DOHH2 (cell line): ENCODE measurements around the gene TBR1.

ENCODE experiments used
- H3F3A ChIP-seq: fragments of 200-600 bp; sonication (generic), shearing (Covaris generic); 2 replicates; pipeline ENCODE4 v1.6.0; 2016; ENCODE audit warnings: antibody characterized with exemption, mild to moderate bottlenecking; ENCODE audit not compliant: control insufficient read depth, insufficient read depth
- H3K27ac ChIP-seq: fragments of 200-600 bp; sonication (generic); 2 replicates; pipeline ENCODE4 v1.5.1; 2014; ENCODE audit warnings: low read depth, mild to moderate bottlenecking, low read length, moderate library complexity
- H3K27me3 ChIP-seq: fragments of 200-600 bp; sonication (generic); 2 replicates; pipeline ENCODE4 v1.6.1; 2014; ENCODE audit warnings: mild to moderate bottlenecking, low read length, mixed read lengths; ENCODE audit not compliant: control insufficient read depth
- H3K36me3 ChIP-seq: fragments of 200-600 bp; sonication (generic); 2 replicates; pipeline ENCODE4 v1.6.1; 2014; ENCODE audit warnings: mild to moderate bottlenecking, low read length, moderate library complexity, mixed read lengths; ENCODE audit not compliant: control insufficient read depth
- H3K4me1 ChIP-seq: fragments of 200-600 bp; sonication (generic); 2 replicates; pipeline ENCODE4 v1.6.1; 2014; ENCODE audit warnings: mild to moderate bottlenecking, low read length, mixed read lengths; ENCODE audit not compliant: control insufficient read depth
- H3K4me2 ChIP-seq: fragments of 200-600 bp; sonication (generic); 2 replicates; pipeline ENCODE4 v1.6.0; 2014; ENCODE audit warnings: mild to moderate bottlenecking, low read length, moderate library complexity
- H3K4me3 ChIP-seq: fragments of 200-600 bp; sonication (generic); 2 replicates; pipeline ENCODE4 v1.5.1; 2014; ENCODE audit warnings: mild to moderate bottlenecking, low read length, mixed read lengths
- H3K79me2 ChIP-seq: fragments of 200-600 bp; sonication (generic); 2 replicates; pipeline ENCODE4 v1.6.1; 2014; ENCODE audit warnings: mild to moderate bottlenecking, low read length, mixed read lengths; ENCODE audit not compliant: control insufficient read depth
- H3K9me2 ChIP-seq: fragments of 200-600 bp; sonication (generic); replicated peaks from 2 replicates; pipeline ENCODE4 v1.6.1; 2014; ENCODE audit warnings: mild to moderate bottlenecking, low read length, mixed read lengths; ENCODE audit not compliant: control insufficient read depth
- H3K9me3 ChIP-seq: fragments of 200-600 bp; sonication (generic); 2 replicates; pipeline ENCODE4 v1.6.1; 2014; ENCODE audit warnings: antibody characterized with exemption, low read length, mixed read lengths; ENCODE audit not compliant: control insufficient read depth, insufficient read depth
- H4K20me1 ChIP-seq: fragments of 200-600 bp; sonication (generic); 2 replicates; pipeline ENCODE4 v1.6.0; 2014; ENCODE audit warnings: low read depth, mild to moderate bottlenecking, antibody characterized with exemption, low read length, moderate library complexity; ENCODE audit not compliant: control insufficient read depth, insufficient read depth
- CTCF ChIP-seq: fragments of 200-600 bp; sonication (generic); IDR thresholded peaks from one replicate; pipeline ENCODE4 v1.5.1; 2014; ENCODE audit warnings: antibody characterized with exemption, mild to moderate bottlenecking, low read depth, low read length; ENCODE audit not compliant: poor library complexity, severe bottlenecking
- EZH2phosphoT487 ChIP-seq: fragments of 200-600 bp; sonication (generic); IDR thresholded peaks from 2 replicates; pipeline ENCODE4 v1.6.1; 2017; ENCODE audit warnings: borderline replicate concordance, mild to moderate bottlenecking, antibody characterized with exemption, low read length, moderate library complexity, mixed read lengths

The TBR1 gene

DNA sequence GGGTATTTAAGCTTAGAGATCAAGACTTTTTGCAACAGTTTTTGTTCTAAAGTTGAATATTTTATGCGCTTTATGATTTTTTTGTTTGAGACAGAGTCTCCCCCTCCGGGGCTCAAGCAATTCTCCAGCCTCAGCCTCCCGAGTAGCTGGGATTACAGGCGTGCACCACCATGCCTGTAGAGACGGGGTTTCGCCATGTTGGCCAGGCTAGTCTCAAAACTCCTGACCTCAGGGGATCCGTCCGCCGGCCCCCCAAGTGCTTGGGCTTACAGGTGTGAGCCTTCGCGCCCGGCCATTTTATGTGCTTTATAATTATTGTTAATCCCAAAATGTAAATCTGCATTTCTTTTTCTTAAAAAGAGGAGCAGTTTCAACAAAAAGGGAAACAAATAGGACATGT lies 29.0 kb downstream of the TBR1 start:
- Histone ChIP-seq H3F3A (no peaks in the 10 kb centered on the region), H3K9me2 (no peaks in the 10 kb centered on the region), H3K36me3 (no peaks in the 10 kb centered on the region), H3K4me2 (no peak overlapping the region), H4K20me1 (no peaks in the 10 kb centered on the region), H3K79me2 (no peaks in the 10 kb centered on the region), H3K27me3 (no peaks in the 10 kb centered on the region), H3K27ac (no peak overlapping the region), H3K4me3 (no peak overlapping the region), H3K4me1 (no peaks in the 10 kb centered on the region), H3K9me3 (no peaks in the 10 kb centered on the region)
- TF ChIP-seq EZH2phosphoT487 (no peak), CTCF (no peak)

GRCh38 chr2:161448431-161448830 lies 32.3 kb downstream of the TBR1 start:
- H3K9me3 ChIP-seq: no peaks in the 10 kb centered on the region
- no peak overlapping the region for H3K27ac ChIP-seq
- H3K9me2 ChIP-seq: no peaks in the 10 kb centered on the region; the same call in 1 of the 2 replicates
- H4K20me1 ChIP-seq: no peaks in the 10 kb centered on the region
- no peak for TF ChIP-seq EZH2phosphoT487
- no peak for TF ChIP-seq CTCF
- no peaks in the 10 kb centered on the region for H3K79me2 ChIP-seq
- H3K27me3 ChIP-seq: no peaks in the 10 kb centered on the region
- H3K36me3 ChIP-seq: no peaks in the 10 kb centered on the region
- H3K4me3 ChIP-seq: no peak overlapping the region
- no peak overlapping the region for H3K4me2 ChIP-seq
- H3F3A ChIP-seq: no peaks in the 10 kb centered on the region
- no peaks in the 10 kb centered on the region for H3K4me1 ChIP-seq

- Histone ChIP-seq H3K9me2 (no peaks in the 10 kb centered on the region), H3K4me1 (no peaks in the 10 kb centered on the region), H3F3A (no peaks in the 10 kb centered on the region), H3K36me3 (no peaks in the 10 kb centered on the region), H3K27me3 (no peaks in the 10 kb centered on the region), H3K9me3 (no peaks in the 10 kb centered on the region), H3K4me3 (no peak overlapping the region), H3K4me2 (no peak overlapping the region), H3K27ac (no peak overlapping the region), H3K79me2 (no peaks in the 10 kb centered on the region), H4K20me1 (no peaks in the 10 kb centered on the region)
- no peak for TF ChIP-seq EZH2phosphoT487
- no peak for TF ChIP-seq CTCF
Measured at GRCh38 chr2:161471631-161472030, 55.5 kb downstream of the TBR1 start.

GRCh38 chr2:161474920-161475319 lies 58.8 kb downstream of the TBR1 start:
- H3K9me3 ChIP-seq: peaks cover 3% of the 10 kb centered on the region; the same call in 1 of the 2 replicates
- H3K79me2 ChIP-seq: no peaks in the 10 kb centered on the region
- no peak overlapping the region for H3K27ac ChIP-seq
- no peak overlapping the region for H3K4me3 ChIP-seq
- H3K36me3 ChIP-seq: no peaks in the 10 kb centered on the region
- H3K4me1 ChIP-seq: no peaks in the 10 kb centered on the region
- TF ChIP-seq CTCF (no peak), EZH2phosphoT487 (no peak)
- H3K4me2 ChIP-seq: no peak overlapping the region
- no peaks in the 10 kb centered on the region for H3K9me2 ChIP-seq
- no peaks in the 10 kb centered on the region for H4K20me1 ChIP-seq
- no peaks in the 10 kb centered on the region for H3K27me3 ChIP-seq
- H3F3A ChIP-seq: no peaks in the 10 kb centered on the region
